ENCODE measurements around the gene CIRBP. TPM values are rescaled to one million over a fixed set of nuclear protein-coding genes. Genes with fewer than 3 reads are reported as not detected.
"Not testable (repeated sequence)": the region's sequence is repeated elsewhere in the genome, so short reads cannot be mapped to it uniquely, and the experiment has no call there.

CIRBP gene
- total and polyA plus RNA-seq, 2 of the 13 experiments (the other 11 are each of a cell fraction or from before 2014, with no cell fraction given) = 133 to 140 TPM

DNA sequence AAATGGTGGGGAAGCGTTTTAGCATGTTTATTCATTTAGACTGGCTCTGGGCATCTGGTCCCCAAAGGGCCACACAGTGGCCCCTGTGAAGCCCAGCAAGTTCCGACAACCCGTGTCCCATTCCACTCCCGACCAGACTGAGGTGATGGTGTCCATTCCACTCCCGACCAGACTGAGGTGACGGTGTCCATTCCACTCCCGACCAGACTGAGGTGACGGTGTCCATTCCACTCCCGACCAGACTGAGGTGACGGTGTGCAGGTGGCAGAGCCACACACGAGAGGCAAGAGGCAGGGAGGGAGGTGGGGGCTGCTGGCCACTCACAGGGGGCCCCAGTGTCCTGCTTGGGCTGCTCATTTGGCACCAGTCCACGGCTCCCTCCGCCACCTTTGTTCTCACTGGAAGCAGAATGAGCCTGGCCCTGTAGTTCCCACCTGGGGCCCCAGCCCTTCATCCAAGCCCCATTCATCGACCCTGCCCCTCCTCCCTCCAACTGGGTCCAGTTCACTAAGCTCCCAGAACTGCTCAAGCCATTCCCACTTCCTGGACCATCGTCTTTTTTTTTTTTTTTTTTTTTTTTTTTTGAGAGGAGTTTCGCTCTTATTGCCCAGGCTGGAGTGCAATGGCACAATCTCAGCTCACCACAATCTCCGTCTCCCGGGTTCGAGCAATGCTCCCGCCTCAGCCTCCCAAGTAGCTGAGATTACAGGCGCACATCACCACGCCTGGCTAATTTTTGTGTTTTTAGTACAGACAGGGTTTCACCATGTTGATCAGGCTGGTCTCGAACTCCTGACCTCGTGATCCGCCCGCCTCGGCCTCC lies 22.7 kb upstream of the CIRBP start (continued):
- 0 out of 2 replicates have a peak, but pooled peaks have one; percentile 12 for TF ChIP-seq DMAP1 (CRISPR knock-in tag; IDR thresholded peaks at IDR 0.05)
- TF ChIP-seq SP4 (CRISPR knock-in tag; IDR thresholded peaks at IDR 0.05) = 0 out of 2 replicates have a peak, but pooled peaks have one; percentile 16
- peak; percentile 79; the same call in 1 of the 2 replicates for TF ChIP-seq ZNF225 (CRISPR knock-in tag; IDR thresholded peaks at IDR 0.05)
- not testable (repeated sequence) for TF ChIP-seq NONO (IDR thresholded peaks at IDR 0.05); HNF1A (IDR thresholded peaks at IDR 0.05; ENCODE audit: low read depth); GABPA (IDR thresholded peaks at IDR 0.05; ENCODE audit: low read depth, low read length)
- TF ChIP-seq NONO (CRISPR knock-in tag; conservative IDR thresholded peaks at IDR 0.05) = peak; percentile 51; the same call in 1 of the 2 replicates
- 0 out of 2 replicates have a peak, but pooled peaks have one; percentile 19 for TF ChIP-seq KDM4B (CRISPR knock-in tag; IDR thresholded peaks at IDR 0.05)
- 0 out of 2 replicates have a peak, but pooled peaks have one; percentile 43 for TF ChIP-seq ZNF263 (CRISPR knock-in tag; IDR thresholded peaks at IDR 0.05)
- TF ChIP-seq HNF1A (CRISPR knock-in tag; IDR thresholded peaks at IDR 0.05; ENCODE audit: borderline replicate concordance) = peak; percentile 54
- TF ChIP-seq MED1 (CRISPR knock-in tag; IDR thresholded peaks at IDR 0.05) = peak; percentile 70
- peak; percentile 26; the same call in 1 of the 2 replicates for TF ChIP-seq ZSCAN25 (CRISPR knock-in tag; IDR thresholded peaks at IDR 0.05)
- 0 out of 2 replicates have a peak, but pooled peaks have one; percentile 34 for TF ChIP-seq ZBTB37 (CRISPR knock-in tag; IDR thresholded peaks at IDR 0.05)
- 0 out of 2 replicates have a peak, but pooled peaks have one; percentile 11 for TF ChIP-seq NFKBIZ (CRISPR knock-in tag; IDR thresholded peaks at IDR 0.05)
- TF ChIP-seq KDM6A (CRISPR knock-in tag; IDR thresholded peaks at IDR 0.05; ENCODE audit: low read depth) = peak; percentile 68; the same call in 1 of the 2 replicates
- 0 out of 2 replicates have a peak, but pooled peaks have one; percentile 31 for TF ChIP-seq ZNF639 (CRISPR knock-in tag; conservative IDR thresholded peaks at IDR 0.05)
- TF ChIP-seq GABPA (CRISPR knock-in tag; IDR thresholded peaks at IDR 0.05; ENCODE audit: low read depth) = peak; percentile 40; the same call in 1 of the 2 replicates
- TF ChIP-seq PCBP1 (IDR thresholded peaks at IDR 0.05; ENCODE audit: borderline replicate concordance, low read depth, low read length) = 0 out of 2 replicates have a peak, but pooled peaks have one; percentile 24
- peak; percentile 95 for TF ChIP-seq PATZ1 (CRISPR knock-in tag; IDR thresholded peaks at IDR 0.05)
- peak; percentile 60; the same call in 1 of the 2 replicates for TF ChIP-seq GFI1 (CRISPR knock-in tag; IDR thresholded peaks at IDR 0.05; ENCODE audit: borderline replicate concordance)
- 0 out of 2 replicates have a peak, but pooled peaks have one; percentile 7 for TF ChIP-seq ZNF768 (CRISPR knock-in tag; IDR thresholded peaks at IDR 0.05)

Data from HepG2 (cell line).